HCT116 (cell line): ENCODE data around the gene EEPD1. TPM values are rescaled to one million over a fixed set of nuclear protein-coding genes. Genes with fewer than 3 reads are reported as not detected.

ENCODE experiments used
- ATAC-seq: fragments of 200-7000 bp; cut with Tn5 transposase; 2 replicates; pipeline ENCODE4 v1.9.1; 2020; ENCODE audit warnings: mild to moderate bottlenecking, moderate library complexity
- BruUV-seq: library from RNA; stranded (reverse); fragments of 400-500 nt; replicated peaks from 2 replicates; lab custom pipeline; 2021; lab: Mats Ljungman, UMichigan
- CTCF ChIA-PET: fragments of 300-600 bp; sonication (Branson Sonifier 250); formaldehyde crosslinking; loops from one replicate; lab custom pipeline; 2021; ENCODE audit warnings: antibody characterized with exemption; lab: Charles Lee
- POLR2A ChIA-PET: fragments of 300-600, 350-600 bp; sonication (Branson Sonifier 250); formaldehyde crosslinking; loops from one replicate; lab custom pipeline; 2021; ENCODE audit warnings: antibody characterized with exemption; lab: Charles Lee
- RAD21 ChIA-PET, 2 experiments: fragments of 300-600 bp; sonication (Branson Sonifier 250); formaldehyde crosslinking; loops; one replicate each; lab custom pipeline; 2023; ENCODE audit warnings: low total read pairs in 2 of 2; ENCODE audit not compliant: uncharacterized antibody in 2 of 2, unreplicated experiment in 2 of 2, low non-redundant PET in 1 of 2; lab: Charles Lee
- DNase-seq: peaks from one replicate; pipeline ENCODE4 v3.0.0-alpha.2; 2010; ENCODE audit warnings: low read depth, low spot score
- H2AFZ ChIP-seq: fragments of 200-600 bp; shearing (Covaris generic), sonication (generic); 2 replicates; pipeline ENCODE4 v1.6.1; 2017; ENCODE audit warnings: low read depth, mixed run types, mixed read lengths, antibody characterized with exemption, low read length; ENCODE audit not compliant: poor library complexity, severe bottlenecking
- H3K27ac ChIP-seq: 2 replicates; pipeline ENCODE4 v1.5.1; 2012; ENCODE audit warnings: low read depth, low read length
- H3K27me3 ChIP-seq: fragments of 200-600 bp; sonication (generic); 2 replicates; pipeline ENCODE4 v1.6.1; 2016; ENCODE audit warnings: mixed run types, low read length, mixed read lengths; ENCODE audit not compliant: insufficient read depth
- H3K36me3 ChIP-seq, 2 experiments: fragments of 200-500 bp in 1 of 2; fragments of 200-600 bp in 1 of 2; sonication (Bioruptor generic) in 1 of 2; sonication (generic) in 1 of 2; 2 replicates each; pipeline versions ENCODE4 v1.5.1 to v1.6.1; 2014 to 2016; ENCODE audit warnings: low read length in 2 of 2, inconsistent platforms in 1 of 2, mixed read lengths in 1 of 2, mixed run types in 1 of 2; ENCODE audit not compliant: insufficient read depth in 2 of 2, control insufficient read depth in 1 of 2
- H3K4me1 ChIP-seq, 2 experiments: fragments of 200-600 bp in 1 of 2; sonication (generic) in 1 of 2; 2 replicates each; pipeline versions ENCODE4 v1.5.1 to v1.6.1; 2012 to 2017; ENCODE audit warnings: low read length in 2 of 2, inconsistent platforms in 1 of 2, mild to moderate bottlenecking in 1 of 2, mixed read lengths in 1 of 2, mixed run types in 1 of 2, moderate library complexity in 1 of 2; ENCODE audit not compliant: insufficient read depth in 2 of 2, control insufficient read depth in 1 of 2
- H3K4me2 ChIP-seq: fragments of 200-600 bp; sonication (generic); 2 replicates; pipeline ENCODE4 v1.6.1; 2017; ENCODE audit warnings: mixed run types, low read length, mixed read lengths
- H3K4me3 ChIP-seq, 2 experiments: fragments of 200-600 bp in 1 of 2; sonication (generic) in 1 of 2; replicated peaks in 1 of 2; 2 replicates each; pipeline ENCODE4 v1.5.1; 2011 to 2016; ENCODE audit warnings: low read length in 2 of 2, control low read depth in 1 of 2, low read depth in 1 of 2, mild to moderate bottlenecking in 1 of 2, mixed read lengths in 1 of 2, mixed run types in 1 of 2
- H3K79me2 ChIP-seq: fragments of 200-600 bp; sonication (generic); 2 replicates; pipeline ENCODE4 v1.6.1; 2017; ENCODE audit warnings: mild to moderate bottlenecking, mixed run types, low read length, moderate library complexity, mixed read lengths; ENCODE audit not compliant: insufficient read depth
- H3K9ac ChIP-seq: fragments of 200-600 bp; sonication (generic); 2 replicates; pipeline ENCODE4 v1.6.1; 2016; ENCODE audit warnings: low read length, mixed read lengths
- H3K9me2 ChIP-seq: fragments of 200-600 bp; sonication (generic), shearing (Covaris generic); 2 replicates; pipeline ENCODE4 v1.6.1; 2017; ENCODE audit warnings: mixed run types, mild to moderate bottlenecking, moderate library complexity; ENCODE audit not compliant: insufficient read depth
- H3K9me3 ChIP-seq, 2 experiments: fragments of 200-500 bp in 1 of 2; fragments of 200-600 bp in 1 of 2; sonication (Bioruptor generic) in 1 of 2; sonication (generic) in 1 of 2; 2 replicates each; pipeline ENCODE4 v1.6.1; 2014 to 2017; ENCODE audit warnings: low read length in 2 of 2, mixed read lengths in 2 of 2, inconsistent platforms in 1 of 2, low read depth in 1 of 2, mild to moderate bottlenecking in 1 of 2, mixed run types in 1 of 2, moderate library complexity in 1 of 2; ENCODE audit not compliant: control insufficient read depth in 1 of 2, insufficient read depth in 1 of 2
- H4K20me1 ChIP-seq: fragments of 200-600 bp; sonication (generic), shearing (Covaris generic); 2 replicates; pipeline ENCODE4 v1.6.1; 2017; ENCODE audit warnings: mixed run types, mild to moderate bottlenecking, moderate library complexity; ENCODE audit not compliant: insufficient read depth
- ATF3 ChIP-seq: IDR thresholded peaks from 2 replicates; pipeline ENCODE4 v1.6.1; 2012
- CBX3 ChIP-seq: IDR thresholded peaks from 2 replicates; pipeline ENCODE4 v1.6.1; 2012; ENCODE audit warnings: low read depth
- CEBPB ChIP-seq: IDR thresholded peaks from 2 replicates; pipeline ENCODE4 v1.6.1; 2012; ENCODE audit warnings: low read depth
- EZH2 ChIP-seq: fragments of 200-600 bp; sonication (generic); IDR thresholded peaks from 2 replicates; pipeline ENCODE4 v1.6.1; 2017; ENCODE audit warnings: antibody characterized with exemption, mixed run types
- EZH2phosphoT487 ChIP-seq: fragments of 200-600 bp; IDR thresholded peaks from 2 replicates; pipeline ENCODE4 v1.6.1; 2018; ENCODE audit warnings: antibody characterized with exemption, borderline replicate concordance
- JUND ChIP-seq: IDR thresholded peaks from 2 replicates; pipeline ENCODE4 v1.6.1; 2012
- POLR2AphosphoS5 ChIP-seq: IDR thresholded peaks from 2 replicates; pipeline ENCODE4 v1.6.1; 2011; ENCODE audit warnings: mild to moderate bottlenecking, low read depth, low read length, moderate library complexity
- RAD21 ChIP-seq: IDR thresholded peaks from 2 replicates; pipeline ENCODE4 v1.6.1; 2012; ENCODE audit warnings: low read depth, mild to moderate bottlenecking
- REST ChIP-seq: IDR thresholded peaks from 2 replicates; pipeline ENCODE4 v1.6.1; 2012; ENCODE audit warnings: low read depth
- SIN3A ChIP-seq: IDR thresholded peaks from 2 replicates; pipeline ENCODE4 v1.6.1; 2012; ENCODE audit warnings: low read depth
- SRF ChIP-seq: IDR thresholded peaks from 2 replicates; pipeline ENCODE4 v1.6.1; 2012; ENCODE audit warnings: low read depth
- TCF7L2 ChIP-seq: IDR thresholded peaks from 2 replicates; pipeline ENCODE4 v1.7.0; 2011; ENCODE audit warnings: borderline replicate concordance, inconsistent platforms; ENCODE audit not compliant: insufficient read depth, insufficient read length; ENCODE audit errors: extremely low read depth
- intact Hi-C: fragments of 100-400 bp; cut with micrococcal nuclease; formaldehyde crosslinking; loops from 2 replicates; pipeline ENCODE4 v1.10.0; 2022
- total RNA-seq: library from RNA; stranded (reverse); gene quantifications from one replicate; pipeline ENCODE4 v1.2.1, GENCODE V29; 2021; ENCODE audit not compliant: unreplicated experiment
- TF ChIP-seq, protein P1 (sequence below): IDR thresholded peaks from 2 replicates; pipeline ENCODE4 v1.6.1; 2011; ENCODE audit warnings: mild to moderate bottlenecking, low read length, moderate library complexity; ENCODE audit not compliant: insufficient replicate concordance; ENCODE audit errors: extremely low read depth

The EEPD1 gene
- total RNA-seq, 1 experiment from 2014 or later: 4.2 TPM

GRCh38 chr7:36137754-36138153 lies 15.3 kb upstream of the EEPD1 start:
- no peak overlapping the region for H3K27ac ChIP-seq
- H3K9ac ChIP-seq: no peak overlapping the region
- no peaks in the 10 kb centered on the region for H3K36me3 ChIP-seq
- no peak overlapping the region for H2AFZ ChIP-seq
- ChIA-PET CTCF (no interaction called here), POLR2A (no interaction called here), RAD21 (no interaction called here)
- no peaks in the 10 kb centered on the region for H3K4me1 ChIP-seq
- no peak overlapping the region for H3K4me2 ChIP-seq
- H4K20me1 ChIP-seq: no peaks in the 10 kb centered on the region
- TF ChIP-seq CBX3 (no peak), JUND (no peak), REST (no peak), POLR2AphosphoS5 (no peak), CEBPB (no peak), SIN3A (no peak), ATF3 (no peak)
- DNase-seq (no peak), ATAC-seq (no peak)
- intact Hi-C loops: no loop called here
- no TSS peak for BruUV-seq
- no peaks in the 10 kb centered on the region for H3K79me2 ChIP-seq
- H3K9me2 ChIP-seq: no peaks in the 10 kb centered on the region
- H3K27me3 ChIP-seq: no peaks in the 10 kb centered on the region
- H3K4me3 ChIP-seq: no peak overlapping the region
- H3K9me3 ChIP-seq: no peaks in the 10 kb centered on the region

DNA sequence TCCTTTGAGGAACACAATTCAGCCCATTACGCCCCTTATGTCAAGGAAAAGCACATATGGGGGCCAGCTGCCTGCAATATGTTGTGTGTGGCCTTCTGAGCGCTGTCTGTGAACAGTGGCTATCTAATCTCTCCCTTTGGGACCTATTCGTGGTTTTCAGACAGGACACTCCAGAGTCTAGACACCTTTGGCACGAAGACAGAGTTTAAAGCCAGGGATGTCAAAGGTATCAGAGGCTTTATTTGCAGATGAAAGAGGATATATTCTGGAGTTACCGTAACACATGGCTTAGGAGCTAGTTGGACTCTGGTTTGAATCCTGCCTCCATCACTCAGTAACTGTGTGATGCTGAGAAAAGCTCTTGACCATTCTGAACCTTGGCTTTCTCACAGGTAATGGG lies 14.8 kb upstream of the EEPD1 start:
- H3K9me2 ChIP-seq: no peaks in the 10 kb centered on the region
- TF ChIP-seq, protein P1, sequence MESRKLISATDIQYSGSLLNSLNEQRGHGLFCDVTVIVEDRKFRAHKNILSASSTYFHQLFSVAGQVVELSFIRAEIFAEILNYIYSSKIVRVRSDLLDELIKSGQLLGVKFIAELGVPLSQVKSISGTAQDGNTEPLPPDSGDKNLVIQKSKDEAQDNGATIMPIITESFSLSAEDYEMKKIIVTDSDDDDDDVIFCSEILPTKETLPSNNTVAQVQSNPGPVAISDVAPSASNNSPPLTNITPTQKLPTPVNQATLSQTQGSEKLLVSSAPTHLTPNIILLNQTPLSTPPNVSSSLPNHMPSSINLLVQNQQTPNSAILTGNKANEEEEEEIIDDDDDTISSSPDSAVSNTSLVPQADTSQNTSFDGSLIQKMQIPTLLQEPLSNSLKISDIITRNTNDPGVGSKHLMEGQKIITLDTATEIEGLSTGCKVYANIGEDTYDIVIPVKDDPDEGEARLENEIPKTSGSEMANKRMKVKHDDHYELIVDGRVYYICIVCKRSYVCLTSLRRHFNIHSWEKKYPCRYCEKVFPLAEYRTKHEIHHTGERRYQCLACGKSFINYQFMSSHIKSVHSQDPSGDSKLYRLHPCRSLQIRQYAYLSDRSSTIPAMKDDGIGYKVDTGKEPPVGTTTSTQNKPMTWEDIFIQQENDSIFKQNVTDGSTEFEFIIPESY: no peak
- TF ChIP-seq TCF7L2 (no peak), EZH2 (no peak), EZH2phosphoT487 (no peak), RAD21 (no peak), SRF (no peak), ATF3 (no peak)
- TF ChIP-seq, all 23 proteins: peak for 0
- no peaks in the 10 kb centered on the region for H3K27me3 ChIP-seq
- no peaks in the 10 kb centered on the region for H3K79me2 ChIP-seq
- ATAC-seq (no peak), DNase-seq (no peak)
- intact Hi-C loops: no loop called here
- H3K4me2 ChIP-seq: no peak overlapping the region
- ChIA-PET RAD21 (no interaction called here), CTCF (no interaction called here), POLR2A (no interaction called here)
- H2AFZ ChIP-seq: no peak overlapping the region
- no peak overlapping the region for H3K27ac ChIP-seq
- no peaks in the 10 kb centered on the region for H4K20me1 ChIP-seq
- H3K36me3 ChIP-seq: no peaks in the 10 kb centered on the region
- no TSS peak for BruUV-seq
- no peak overlapping the region for H3K9ac ChIP-seq
- no peak overlapping the region for H3K4me3 ChIP-seq
- no peaks in the 10 kb centered on the region for H3K4me1 ChIP-seq
- H3K9me3 ChIP-seq: no peaks in the 10 kb centered on the region
